Right ventricle myocardium superior (tissue), 1 donor: ENCODE data around the gene ROCK2. TPM values are rescaled to one million over a fixed set of nuclear protein-coding genes. Genes with fewer than 3 reads are reported as not detected.

Experiments
- total RNA-seq: library from RNA; stranded (reverse); fragmentation: NEBNext Ultra II Directional; extraction: Animal tissue kit (Norgen Biotek cat#: 25700); gene quantifications from one replicate; pipeline ENCODE4 v1.2.1, GENCODE V29; 2021
- donor health status: DM: no; HTN: yes; CAD: no; lungs with severe emphysema.

Gene ROCK2
- total RNA-seq, 1 donor from 2014 or later, result 31.5 TPM

Other genes with a start within 250 kb of the ROCK2 start
- gene SLC66A3, start 189.2 kb downstream of the ROCK2 start, total RNA-seq, result 6.9 TPM
- gene E2F6, start 121.5 kb upstream of the ROCK2 start, total RNA-seq, result 12.2 TPM
- 9.0 TPM for gene GREB1, start 189.4 kb upstream of the ROCK2 start, total RNA-seq